Measurements from ENCODE around the gene TXNDC16.

Gene TXNDC16

DNA sequence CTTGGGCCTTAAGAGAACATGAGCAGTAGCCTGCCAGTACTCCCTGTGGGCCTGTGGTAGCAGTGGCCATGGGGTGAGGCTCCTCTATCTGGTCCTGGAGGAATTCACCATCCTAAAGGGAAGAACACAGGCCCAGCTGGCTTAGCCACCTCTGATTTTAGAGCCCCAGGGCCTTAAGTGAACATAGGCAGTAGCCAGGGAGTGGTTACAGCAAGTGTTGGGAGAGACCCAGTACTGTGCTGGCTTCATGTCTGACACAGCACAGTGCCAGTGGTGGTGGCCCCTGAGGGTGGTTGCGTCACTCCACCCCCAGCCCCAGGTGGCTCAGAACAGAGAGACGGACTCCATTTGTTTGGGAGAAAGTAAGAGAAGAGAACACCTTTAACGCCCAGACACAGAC lies 105.1 kb downstream of the TXNDC16 start:
- FAIRE-seq: no peak

GRCh38 chr14:52446355-52446754 lies 106.0 kb downstream of the TXNDC16 start:
- no peak for FAIRE-seq

DNA sequence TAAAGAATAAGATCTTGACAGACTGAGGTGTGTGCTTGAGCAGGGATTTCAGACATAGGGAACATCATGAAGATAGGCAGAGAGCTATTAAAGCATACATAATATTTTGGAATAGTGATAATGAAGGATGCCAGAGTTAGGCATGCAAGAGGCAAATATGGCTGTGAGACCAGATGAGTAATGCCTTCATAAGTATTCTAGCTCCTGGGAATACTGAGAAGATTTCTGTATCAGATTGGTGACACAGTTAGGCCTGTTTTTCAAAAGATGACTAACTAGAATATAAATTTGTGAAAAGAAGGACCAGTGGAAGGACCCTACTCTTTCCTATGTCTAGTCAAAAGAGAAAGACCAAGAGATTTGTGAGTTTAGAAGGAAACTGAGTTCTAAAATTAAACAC lies 108.8 kb downstream of the TXNDC16 start:
- FAIRE-seq: no peak

- FAIRE-seq: no peak
Observed at GRCh38 chr14:52442602-52443001, 109.7 kb downstream of the TXNDC16 start.

GRCh38 chr14:52442166-52442565 lies 110.1 kb downstream of the TXNDC16 start:
- no peak for FAIRE-seq

GRCh38 chr14:52439476-52439875 lies 112.8 kb downstream of the TXNDC16 start:
- FAIRE-seq: no peak

GRCh38 chr14:52434955-52435354 lies 117.3 kb downstream of the TXNDC16 start:
- no peak for FAIRE-seq

DNA sequence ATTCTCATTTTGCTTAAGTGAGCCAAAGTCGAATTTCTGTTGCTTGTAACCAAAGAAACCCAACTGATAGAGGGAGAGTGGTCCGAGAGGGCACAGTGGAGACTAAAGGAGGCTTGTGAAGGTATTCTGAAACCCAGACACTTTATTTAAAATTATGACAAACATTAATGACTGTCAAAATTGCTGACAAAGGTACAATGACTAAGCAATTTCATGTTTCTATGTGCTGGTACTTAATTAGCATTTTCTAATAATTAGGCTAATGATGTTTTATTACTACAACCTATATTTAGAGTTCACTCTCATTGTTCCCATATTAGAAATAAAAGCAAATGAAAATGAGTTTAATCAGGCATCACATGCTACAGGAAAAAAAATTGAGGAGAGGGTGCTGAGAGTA lies 121.8 kb downstream of the TXNDC16 start:
- FAIRE-seq: no peak

- no peak for FAIRE-seq
Observed at GRCh38 chr14:52429451-52429850, 122.9 kb downstream of the TXNDC16 start.

GRCh38 chr14:52427460-52427859 lies 124.8 kb downstream of the TXNDC16 start:
- FAIRE-seq: no peak

GRCh38 chr14:52422650-52423356 lies 129.5 kb downstream of the TXNDC16 start:
- FAIRE-seq: no peak

GRCh38 chr14:52417139-52417538 lies 135.2 kb downstream of the TXNDC16 start:
- no peak for FAIRE-seq

DNA sequence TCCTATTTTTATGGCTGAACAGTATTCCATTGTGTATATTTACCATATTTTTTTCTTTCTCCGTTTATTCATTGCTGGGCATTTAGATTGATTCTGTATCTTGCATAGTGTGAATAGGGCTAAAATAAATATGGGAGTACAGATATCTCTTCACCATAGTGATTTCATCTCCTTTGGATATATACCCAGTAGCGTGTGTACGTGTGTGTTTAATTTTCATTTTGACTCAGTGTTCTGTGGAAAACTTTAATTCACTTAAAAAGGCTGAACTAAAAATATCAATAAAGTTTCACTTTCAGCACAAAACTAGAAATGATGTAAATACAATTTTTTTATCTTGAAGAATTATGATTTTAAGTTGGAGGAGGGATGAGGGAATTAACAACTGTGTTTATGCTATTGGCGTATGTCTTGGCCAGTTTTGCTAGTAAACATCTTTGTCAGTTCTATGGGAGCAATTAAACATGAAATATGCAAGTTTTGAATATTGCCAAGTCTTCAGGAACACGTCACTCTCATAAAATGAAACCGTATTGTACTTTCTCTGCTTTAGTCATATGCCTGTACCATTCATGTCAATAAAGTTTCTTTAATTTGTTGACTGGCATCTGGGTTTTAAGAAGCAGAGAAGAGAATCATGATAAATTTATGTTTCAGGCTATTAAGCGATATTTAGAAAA lies 138.4 kb downstream of the TXNDC16 start:
- FAIRE-seq: no peak

- FAIRE-seq: no peak
Observed at GRCh38 chr14:52412426-52412825, 139.9 kb downstream of the TXNDC16 start.

DNA sequence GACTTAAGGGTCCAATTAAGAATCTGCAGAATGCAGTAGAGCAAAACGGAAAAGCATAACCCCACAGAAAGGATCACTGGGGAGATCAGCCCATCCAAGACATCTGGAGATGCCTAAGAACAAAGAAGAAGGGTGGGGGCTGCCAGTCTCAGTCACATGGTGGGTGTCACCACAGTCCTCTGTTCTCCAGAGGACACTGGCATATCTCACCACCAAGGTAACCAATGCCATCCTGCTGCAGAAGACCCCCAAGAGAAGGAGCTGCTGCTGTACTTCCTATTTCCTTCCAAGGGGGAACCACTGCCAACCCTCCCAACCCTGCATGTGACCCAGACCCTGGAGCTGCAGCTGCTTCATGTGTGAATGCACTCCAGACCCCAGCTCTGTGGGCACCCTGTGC lies 147.0 kb downstream of the TXNDC16 start:
- FAIRE-seq: no peak

- FAIRE-seq: no peak
Observed at GRCh38 chr14:52402812-52403526, 149.3 kb downstream of the TXNDC16 start.

DNA sequence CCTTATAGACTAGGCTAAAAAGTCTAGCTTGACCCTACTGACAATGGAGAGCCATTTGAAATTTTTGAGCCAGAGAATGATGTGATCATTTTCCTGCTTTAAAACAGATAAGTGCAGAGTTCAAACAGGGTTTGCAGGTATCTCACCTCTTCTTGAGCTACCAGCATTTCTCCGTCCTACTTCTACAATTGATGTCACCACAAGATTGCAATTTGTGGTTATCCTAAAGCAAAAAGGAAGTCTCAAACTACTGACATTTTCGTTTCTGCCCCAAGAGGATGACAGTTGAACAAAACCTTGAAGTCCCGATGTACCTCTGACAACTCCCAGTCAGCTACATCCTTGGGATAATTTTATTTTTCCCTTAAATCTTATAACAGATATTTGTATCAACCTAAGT lies 151.5 kb downstream of the TXNDC16 start:
- FAIRE-seq: no peak

DNA sequence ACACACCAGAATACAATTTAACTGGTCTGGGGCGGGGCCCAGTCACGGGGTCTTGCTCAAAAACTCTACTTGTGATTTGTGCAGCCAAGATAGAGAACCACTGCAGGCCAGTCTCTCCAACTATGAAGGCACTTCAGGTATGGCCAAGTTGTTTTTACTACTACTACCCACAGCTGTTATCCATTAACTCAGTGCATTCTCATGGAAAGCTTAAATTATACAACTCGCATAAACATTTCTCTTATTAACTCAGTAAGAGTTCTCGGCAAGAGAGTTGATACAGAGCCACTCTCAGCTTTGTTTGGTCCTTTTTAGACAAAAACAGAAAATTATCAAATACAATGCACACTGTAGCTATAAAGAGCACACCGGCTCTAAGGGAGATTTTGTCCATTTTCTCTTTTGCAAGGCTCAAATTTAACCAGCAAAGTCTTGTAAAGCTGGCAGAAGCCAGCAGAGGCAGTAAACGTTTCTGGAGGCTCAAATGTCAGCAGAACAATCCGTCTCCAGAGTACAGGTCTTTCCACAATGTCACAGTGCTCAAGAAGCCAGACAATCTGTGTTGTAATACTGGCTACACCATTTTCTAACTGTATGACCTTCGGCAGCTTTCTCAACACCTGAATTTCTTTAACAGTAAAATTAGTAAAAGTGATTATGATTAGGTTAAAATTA lies 152.2 kb downstream of the TXNDC16 start:
- no peak for FAIRE-seq

DNA sequence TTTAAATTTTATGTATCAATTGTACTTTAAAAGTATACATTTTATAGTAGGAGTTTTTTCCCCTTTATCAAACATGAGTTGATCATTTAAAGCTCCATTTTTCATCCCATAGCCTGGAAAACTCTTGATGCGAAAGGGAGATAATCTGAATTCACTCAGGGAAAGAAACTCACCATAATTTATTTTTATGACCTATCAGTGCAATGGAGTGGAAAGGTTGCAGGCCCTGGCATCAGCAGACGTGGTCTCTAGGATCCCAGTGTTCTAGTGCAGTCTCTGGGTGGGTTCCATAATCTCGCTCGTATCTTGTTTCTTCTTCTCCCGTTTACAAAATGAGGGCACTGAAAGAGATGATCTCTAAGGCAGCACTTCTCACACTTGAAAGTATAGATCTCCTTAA lies 153.2 kb downstream of the TXNDC16 start:
- no peak for FAIRE-seq

DNA sequence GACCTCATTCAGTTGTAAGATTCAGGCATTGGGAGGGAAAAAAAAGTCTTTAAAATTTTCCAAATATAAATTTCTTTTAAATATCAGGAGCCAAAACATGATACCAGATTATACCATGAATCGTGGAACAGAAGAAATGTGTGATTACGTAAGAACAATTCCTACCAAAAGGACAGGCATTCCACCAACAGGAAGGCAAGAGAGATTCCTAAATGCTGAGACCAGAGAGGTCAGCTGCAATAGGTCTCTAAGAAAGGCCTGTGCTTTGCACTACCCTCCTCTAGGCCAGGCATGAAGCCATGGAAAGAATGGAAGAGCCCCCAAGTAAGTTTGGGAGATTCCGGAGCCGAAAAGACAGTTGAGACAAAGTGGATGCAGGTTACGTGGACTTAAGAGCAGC lies 154.5 kb downstream of the TXNDC16 start:
- FAIRE-seq: no peak

DNA sequence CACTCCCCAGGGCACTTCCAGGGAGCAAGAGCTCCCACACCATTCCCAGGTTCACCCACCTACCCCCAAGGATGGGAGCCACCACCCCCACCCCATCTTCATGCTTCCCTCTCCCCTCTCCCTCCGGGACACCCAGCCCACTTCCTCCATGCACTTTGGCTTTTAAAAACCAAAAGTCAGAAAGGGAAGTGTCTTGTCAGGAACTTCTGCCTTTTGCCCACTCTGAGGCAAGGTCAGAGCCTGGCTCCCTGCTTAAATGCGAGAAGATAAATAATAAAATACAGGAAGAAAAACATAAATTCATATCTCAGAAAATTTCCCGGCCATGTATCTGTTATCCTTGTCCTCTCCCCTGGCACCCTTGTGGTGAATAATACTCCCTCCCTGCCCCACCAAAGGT lies 156.6 kb downstream of the TXNDC16 start:
- no peak for FAIRE-seq

DNA sequence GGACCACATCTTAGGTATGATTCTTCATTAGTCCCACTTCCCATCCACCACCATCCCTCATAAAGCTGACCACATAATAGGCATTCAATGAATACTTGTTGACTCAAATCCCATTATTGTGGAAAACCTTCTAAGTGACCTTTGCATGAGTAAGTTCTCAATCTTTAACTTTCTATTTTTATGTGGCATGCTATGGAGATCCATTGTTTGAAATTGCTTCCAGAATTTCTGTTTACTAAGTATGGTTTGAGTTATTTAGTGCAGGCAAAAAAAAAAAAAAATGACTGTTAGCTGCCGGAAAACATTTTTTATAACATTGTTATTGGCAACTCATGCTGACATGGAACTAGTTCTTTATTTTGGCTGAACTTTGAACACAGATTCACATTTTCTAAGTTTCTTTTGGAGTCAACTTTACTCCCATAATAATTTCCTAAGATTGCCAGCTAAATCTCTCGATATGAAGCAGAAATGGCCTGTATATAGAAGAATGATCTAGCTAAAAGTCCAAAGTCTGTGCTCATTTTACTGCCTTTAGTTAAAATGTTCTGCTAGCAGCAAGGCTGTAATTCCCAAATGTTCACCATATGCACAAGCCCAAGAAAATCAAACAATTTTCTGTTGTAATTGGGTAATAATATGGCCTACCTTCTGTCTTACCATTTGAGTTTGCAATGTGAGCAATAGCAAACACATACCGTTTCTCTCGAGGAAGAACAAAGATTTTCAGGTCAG lies 160.3 kb downstream of the TXNDC16 start:
- no peak for FAIRE-seq
